ENCODE measurements around the gene MAPK8IP3.

The MAPK8IP3 gene

GRCh38 chr16:1689853-1690252 lies 16.1 kb upstream of the MAPK8IP3 start:
- TF ChIP-seq CTCF (conservative IDR thresholded peaks at IDR 0.05; ENCODE audit: low read depth, low read length), result no peak
- DNase-seq (ENCODE audit: low read depth), result no peak
- no peak overlapping the region for H3K4me3 ChIP-seq (ENCODE audit: low read length)

GRCh38 chr16:1690810-1691209 lies 15.2 kb upstream of the MAPK8IP3 start:
- no peak overlapping the region for H3K4me3 ChIP-seq (ENCODE audit: low read length)
- no peak for TF ChIP-seq CTCF (conservative IDR thresholded peaks at IDR 0.05; ENCODE audit: low read depth, low read length)
- no peak for DNase-seq (ENCODE audit: low read depth)

GRCh38 chr16:1691276-1691675 lies 14.7 kb upstream of the MAPK8IP3 start:
- no peak for DNase-seq (ENCODE audit: low read depth)
- H3K4me3 ChIP-seq (ENCODE audit: low read length), result no peak overlapping the region
- peak; percentile 48 for TF ChIP-seq CTCF (conservative IDR thresholded peaks at IDR 0.05; ENCODE audit: low read depth, low read length)

- no peak for TF ChIP-seq CTCF (conservative IDR thresholded peaks at IDR 0.05; ENCODE audit: low read depth, low read length)
- H3K4me3 ChIP-seq (ENCODE audit: low read length), result no peak overlapping the region
- DNase-seq (ENCODE audit: low read depth), result no peak
Measured at GRCh38 chr16:1691956-1692355, 14.0 kb upstream of the MAPK8IP3 start.

GRCh38 chr16:1696863-1697262 lies 9.1 kb upstream of the MAPK8IP3 start:
- no peak for DNase-seq (ENCODE audit: low read depth)
- no peak for TF ChIP-seq CTCF (conservative IDR thresholded peaks at IDR 0.05; ENCODE audit: low read depth, low read length)
- H3K4me3 ChIP-seq (ENCODE audit: low read length), result no peak overlapping the region

GRCh38 chr16:1698680-1699079 lies 7.3 kb upstream of the MAPK8IP3 start:
- no peak overlapping the region for H3K4me3 ChIP-seq (ENCODE audit: low read length)
- DNase-seq (ENCODE audit: low read depth), result no peak
- no peak for TF ChIP-seq CTCF (conservative IDR thresholded peaks at IDR 0.05; ENCODE audit: low read depth, low read length)

DNA sequence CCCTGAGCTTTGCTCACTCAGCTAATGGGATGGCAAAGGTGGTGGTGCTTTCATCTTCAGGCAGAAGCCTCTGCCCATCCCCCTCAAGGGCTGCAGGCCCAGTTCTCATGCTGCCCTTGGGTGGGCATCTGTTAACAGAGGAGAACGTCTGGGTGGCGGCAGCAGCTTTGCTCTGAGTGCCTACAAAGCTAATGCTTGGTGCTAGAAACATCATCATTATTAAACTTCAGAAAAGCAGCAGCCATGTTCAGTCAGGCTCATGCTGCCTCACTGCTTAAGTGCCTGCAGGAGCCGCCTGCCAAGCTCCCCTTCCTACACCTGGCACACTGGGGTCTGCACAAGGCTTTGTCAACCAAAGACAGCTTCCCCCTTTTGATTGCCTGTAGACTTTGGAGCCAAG lies 5.7 kb upstream of the MAPK8IP3 start:
- TF ChIP-seq CTCF (conservative IDR thresholded peaks at IDR 0.05; ENCODE audit: low read depth, low read length), result no peak
- no peak for DNase-seq (ENCODE audit: low read depth)
- no peak overlapping the region for H3K4me3 ChIP-seq (ENCODE audit: low read length)

Data from retinal pigment epithelial cell (primary cell).